ENCODE data around the gene SSBP4. TPM values are rescaled to one million over a fixed set of nuclear protein-coding genes. Genes with fewer than 3 reads are reported as not detected.

SSBP4 gene
- total and polyA plus RNA-seq, 2 donors (not counting 3 experiments of a cell fraction or from before 2014, with no cell fraction given), result 89.6 to 151 TPM

GRCh38 chr19:18475004-18475453 lies 55.8 kb downstream of the SSBP4 start:
- H3K4me3 ChIP-seq (replicated peaks in 1 of 3; ENCODE audit: insufficient read depth in 1 of 3, low read depth in 1 of 3, low read length in 3 of 3), result no peak overlapping the region
- DNase-seq (ENCODE audit: low read depth, low spot score) (no peak), FAIRE-seq (no peak)
- H3K4me1 ChIP-seq (ENCODE audit: control insufficient read depth, extremely low read depth, insufficient read depth, low read length), result peaks cover 13% of the 10 kb centered on the region
- H3K27me3 ChIP-seq (ENCODE audit: control insufficient read depth in 2 of 2, insufficient read depth in 2 of 2, low read length in 2 of 2), result no peaks in the 10 kb centered on the region
- intact Hi-C loops (cut with micrococcal nuclease) (no loop called here), dilution Hi-C loops (cut with MboI; ENCODE audit: extremely low pct_ligation_motif_present, low sequenced_read_pairs) (no loop called here)
- no peak overlapping the region for H3K9ac ChIP-seq (replicated peaks; ENCODE audit: extremely low read depth, insufficient read depth, low read length)
- no peak overlapping the region for H3K27ac ChIP-seq (ENCODE audit: insufficient read depth, low read depth, low read length)
- H3K79me2 ChIP-seq (ENCODE audit: control insufficient read depth, insufficient read depth, low read length), result peaks cover 30% of the 10 kb centered on the region
- no peaks in the 10 kb centered on the region for H3K9me1 ChIP-seq (replicated peaks; ENCODE audit: control insufficient read depth, extremely low read depth, insufficient read depth, low read length)
- H3K36me3 ChIP-seq (ENCODE audit: control insufficient read depth in 2 of 2, extremely low read depth in 1 of 2, insufficient read depth in 2 of 2, low read length in 2 of 2), result peaks cover 0 to 9% of the 10 kb centered on the region in 2 experiments
- CTCF ChIA-PET, result interaction anchor here (0.9 to 1.1 kb wide), 3 partner anchors 13 to 119 kb away, joined by 3 to 4 read pairs (median 3); no protein-coding TSS in a partner anchor
- TF ChIP-seq FOS (IDR thresholded peaks at IDR 0.05; ENCODE audit: borderline replicate concordance, insufficient read depth, low read length) (no peak), EZH2 (IDR thresholded peaks at IDR 0.05; ENCODE audit: borderline replicate concordance, low read depth, low read length, severe bottlenecking) (no peak), MAX (IDR thresholded peaks at IDR 0.05; ENCODE audit: insufficient read depth, insufficient read length) (no peak), POLR2AphosphoS5 (IDR thresholded peaks at IDR 0.05; ENCODE audit: insufficient read depth, low read depth, low read length) (no peak), MYC (IDR thresholded peaks at IDR 0.05; ENCODE audit: low read depth, low read length) (no peak), POLR2A (IDR thresholded peaks at IDR 0.05; ENCODE audit: low read depth, low read length) (no peak), GATA2 (IDR thresholded peaks at IDR 0.05; ENCODE audit: insufficient read depth, insufficient read length, low read depth, low read length) (no peak), JUN (IDR thresholded peaks at IDR 0.05; ENCODE audit: borderline replicate concordance, insufficient read depth, insufficient read length, low read depth) (no peak)
- TF ChIP-seq, protein P1, sequence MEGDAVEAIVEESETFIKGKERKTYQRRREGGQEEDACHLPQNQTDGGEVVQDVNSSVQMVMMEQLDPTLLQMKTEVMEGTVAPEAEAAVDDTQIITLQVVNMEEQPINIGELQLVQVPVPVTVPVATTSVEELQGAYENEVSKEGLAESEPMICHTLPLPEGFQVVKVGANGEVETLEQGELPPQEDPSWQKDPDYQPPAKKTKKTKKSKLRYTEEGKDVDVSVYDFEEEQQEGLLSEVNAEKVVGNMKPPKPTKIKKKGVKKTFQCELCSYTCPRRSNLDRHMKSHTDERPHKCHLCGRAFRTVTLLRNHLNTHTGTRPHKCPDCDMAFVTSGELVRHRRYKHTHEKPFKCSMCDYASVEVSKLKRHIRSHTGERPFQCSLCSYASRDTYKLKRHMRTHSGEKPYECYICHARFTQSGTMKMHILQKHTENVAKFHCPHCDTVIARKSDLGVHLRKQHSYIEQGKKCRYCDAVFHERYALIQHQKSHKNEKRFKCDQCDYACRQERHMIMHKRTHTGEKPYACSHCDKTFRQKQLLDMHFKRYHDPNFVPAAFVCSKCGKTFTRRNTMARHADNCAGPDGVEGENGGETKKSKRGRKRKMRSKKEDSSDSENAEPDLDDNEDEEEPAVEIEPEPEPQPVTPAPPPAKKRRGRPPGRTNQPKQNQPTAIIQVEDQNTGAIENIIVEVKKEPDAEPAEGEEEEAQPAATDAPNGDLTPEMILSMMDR (IDR thresholded peaks at IDR 0.05; ENCODE audit: extremely low read depth in 1 of 2, insufficient read depth in 1 of 2, low read depth in 1 of 2, low read length in 2 of 2), result no peak
- no peak overlapping the region for H3K4me2 ChIP-seq (ENCODE audit: insufficient read depth, low read length)
- no TSS peak for BruUV-seq (replicated peaks)
- POLR2A ChIA-PET, result no interaction called here
- no peak overlapping the region for H2AFZ ChIP-seq (ENCODE audit: low read depth, low read length)
- no peaks in the 10 kb centered on the region for H4K20me1 ChIP-seq (replicated peaks; ENCODE audit: control insufficient read depth, extremely low read depth, insufficient read depth, low read length)
- no peaks in the 10 kb centered on the region for H3K9me3 ChIP-seq (replicated peaks; ENCODE audit: control insufficient read depth, insufficient read depth, low read length)
